ENCODE data around the gene CIT.

The CIT gene

GRCh38 chr12:119649202-119649808 is 227.8 kb downstream of the CIT start:
- Histone ChIP-seq H3K9me3 (ENCODE audit: control insufficient read depth, low read length) (no peaks in the 10 kb centered on the region), H3K4me3 (ENCODE audit: insufficient read depth, low read depth, low read length, poor library complexity, severe bottlenecking) (no peak overlapping the region), H3K36me3 (ENCODE audit: control insufficient read depth, insufficient read depth, low read length) (no peaks in the 10 kb centered on the region), H3K27me3 (replicated peaks; ENCODE audit: control insufficient read depth, insufficient read depth, low read length, poor library complexity, severe bottlenecking) (no peaks in the 10 kb centered on the region), H3K27ac (ENCODE audit: insufficient read depth, low read length, poor library complexity, severe bottlenecking) (no peak overlapping the region), H3K4me1 (ENCODE audit: control insufficient read depth, insufficient read depth, low read length, poor library complexity, severe bottlenecking) (no peaks in the 10 kb centered on the region)
- no peak for DNase-seq

GRCh38 chr12:119645535-119646059 is 231.5 kb downstream of the CIT start:
- Histone ChIP-seq H3K36me3 (ENCODE audit: control insufficient read depth, insufficient read depth, low read length) (no peaks in the 10 kb centered on the region), H3K4me1 (ENCODE audit: control insufficient read depth, insufficient read depth, low read length, poor library complexity, severe bottlenecking) (no peaks in the 10 kb centered on the region), H3K9me3 (ENCODE audit: control insufficient read depth, low read length) (no peaks in the 10 kb centered on the region), H3K4me3 (ENCODE audit: insufficient read depth, low read depth, low read length, poor library complexity, severe bottlenecking) (no peak overlapping the region), H3K27me3 (replicated peaks; ENCODE audit: control insufficient read depth, insufficient read depth, low read length, poor library complexity, severe bottlenecking) (no peaks in the 10 kb centered on the region), H3K27ac (ENCODE audit: insufficient read depth, low read length, poor library complexity, severe bottlenecking) (no peak overlapping the region)
- DNase-seq: no peak

- H3K27ac ChIP-seq (ENCODE audit: insufficient read depth, low read length, poor library complexity, severe bottlenecking): no peak overlapping the region
- no peaks in the 10 kb centered on the region for H3K27me3 ChIP-seq (replicated peaks; ENCODE audit: control insufficient read depth, insufficient read depth, low read length, poor library complexity, severe bottlenecking)
- no peak for DNase-seq
These were observed 232.2 kb downstream of the CIT start for GRCh38 chr12:119644930-119645329.

GRCh38 chr12:119642986-119643385 is 234.1 kb downstream of the CIT start:
- Histone ChIP-seq H3K36me3 (ENCODE audit: control insufficient read depth, insufficient read depth, low read length) (no peaks in the 10 kb centered on the region), H3K4me1 (ENCODE audit: control insufficient read depth, insufficient read depth, low read length, poor library complexity, severe bottlenecking) (no peaks in the 10 kb centered on the region), H3K4me3 (ENCODE audit: insufficient read depth, low read depth, low read length, poor library complexity, severe bottlenecking) (no peak overlapping the region), H3K27me3 (replicated peaks; ENCODE audit: control insufficient read depth, insufficient read depth, low read length, poor library complexity, severe bottlenecking) (no peaks in the 10 kb centered on the region), H3K27ac (ENCODE audit: insufficient read depth, low read length, poor library complexity, severe bottlenecking) (no peak overlapping the region), H3K9me3 (ENCODE audit: control insufficient read depth, low read length) (no peaks in the 10 kb centered on the region)
- no peak for DNase-seq

More at GRCh38 chr12:119644930-119645329, 232.2 kb downstream of the CIT start:
- Histone ChIP-seq H3K4me1 (ENCODE audit: control insufficient read depth, insufficient read depth, low read length, poor library complexity, severe bottlenecking) (no peaks in the 10 kb centered on the region), H3K9me3 (ENCODE audit: control insufficient read depth, low read length) (no peaks in the 10 kb centered on the region), H3K36me3 (ENCODE audit: control insufficient read depth, insufficient read depth, low read length) (no peaks in the 10 kb centered on the region), H3K4me3 (ENCODE audit: insufficient read depth, low read depth, low read length, poor library complexity, severe bottlenecking) (no peak overlapping the region)
